ENCODE data around the gene CAMKK1. TPM values are rescaled to one million over a fixed set of nuclear protein-coding genes. Genes with fewer than 3 reads are reported as not detected.
A peak's percentile ranks its signal among the peaks of the same experiment; 100 is the strongest.

Gene CAMKK1
- total and polyA plus RNA-seq, 9 of the 15 experiments (the other 6 are each of a cell fraction or from before 2014, with no cell fraction given) = 0.34 to 7.5 (median 4.9) TPM

GRCh38 chr17:3884188-3884587, 8.7 kb downstream of the CAMKK1 start:
- POLR2A ChIA-PET = interaction anchor here (0.6 to 1.1 kb wide), 4 partner anchors 27 to 149 kb away, joined by 3 read pairs; partner anchors contain the start of gene ATP2A3
- in situ Hi-C loops (cut with MboI) = no loop called here
- H3K79me2 ChIP-seq (ENCODE audit: control insufficient read depth, insufficient read depth, low read length) = peaks cover 17% of the 10 kb centered on the region
- no peak overlapping the region for H3K4me2 ChIP-seq (ENCODE audit: insufficient read depth, low read length)
- TF ChIP-seq, protein P1, sequence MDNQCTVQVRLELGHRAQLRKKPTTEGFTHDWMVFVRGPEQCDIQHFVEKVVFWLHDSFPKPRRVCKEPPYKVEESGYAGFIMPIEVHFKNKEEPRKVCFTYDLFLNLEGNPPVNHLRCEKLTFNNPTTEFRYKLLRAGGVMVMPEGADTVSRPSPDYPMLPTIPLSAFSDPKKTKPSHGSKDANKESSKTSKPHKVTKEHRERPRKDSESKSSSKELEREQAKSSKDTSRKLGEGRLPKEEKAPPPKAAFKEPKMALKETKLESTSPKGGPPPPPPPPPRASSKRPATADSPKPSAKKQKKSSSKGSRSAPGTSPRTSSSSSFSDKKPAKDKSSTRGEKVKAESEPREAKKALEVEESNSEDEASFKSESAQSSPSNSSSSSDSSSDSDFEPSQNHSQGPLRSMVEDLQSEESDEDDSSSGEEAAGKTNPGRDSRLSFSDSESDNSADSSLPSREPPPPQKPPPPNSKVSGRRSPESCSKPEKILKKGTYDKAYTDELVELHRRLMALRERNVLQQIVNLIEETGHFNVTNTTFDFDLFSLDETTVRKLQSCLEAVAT (IDR thresholded peaks at IDR 0.05) = no peak
- TF ChIP-seq, protein P2, sequence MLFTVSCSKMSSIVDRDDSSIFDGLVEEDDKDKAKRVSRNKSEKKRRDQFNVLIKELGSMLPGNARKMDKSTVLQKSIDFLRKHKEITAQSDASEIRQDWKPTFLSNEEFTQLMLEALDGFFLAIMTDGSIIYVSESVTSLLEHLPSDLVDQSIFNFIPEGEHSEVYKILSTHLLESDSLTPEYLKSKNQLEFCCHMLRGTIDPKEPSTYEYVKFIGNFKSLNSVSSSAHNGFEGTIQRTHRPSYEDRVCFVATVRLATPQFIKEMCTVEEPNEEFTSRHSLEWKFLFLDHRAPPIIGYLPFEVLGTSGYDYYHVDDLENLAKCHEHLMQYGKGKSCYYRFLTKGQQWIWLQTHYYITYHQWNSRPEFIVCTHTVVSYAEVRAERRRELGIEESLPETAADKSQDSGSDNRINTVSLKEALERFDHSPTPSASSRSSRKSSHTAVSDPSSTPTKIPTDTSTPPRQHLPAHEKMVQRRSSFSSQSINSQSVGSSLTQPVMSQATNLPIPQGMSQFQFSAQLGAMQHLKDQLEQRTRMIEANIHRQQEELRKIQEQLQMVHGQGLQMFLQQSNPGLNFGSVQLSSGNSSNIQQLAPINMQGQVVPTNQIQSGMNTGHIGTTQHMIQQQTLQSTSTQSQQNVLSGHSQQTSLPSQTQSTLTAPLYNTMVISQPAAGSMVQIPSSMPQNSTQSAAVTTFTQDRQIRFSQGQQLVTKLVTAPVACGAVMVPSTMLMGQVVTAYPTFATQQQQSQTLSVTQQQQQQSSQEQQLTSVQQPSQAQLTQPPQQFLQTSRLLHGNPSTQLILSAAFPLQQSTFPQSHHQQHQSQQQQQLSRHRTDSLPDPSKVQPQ (CRISPR knock-in tag; IDR thresholded peaks at IDR 0.05; ENCODE audit: borderline replicate concordance) = no peak
- no peak for TF ChIP-seq CHD4 (IDR thresholded peaks at IDR 0.05; ENCODE audit: insufficient read depth, insufficient replicate concordance, low read depth, low read length, poor library complexity, severe bottlenecking)
- TF ChIP-seq TAL1 (IDR thresholded peaks at IDR 0.05) = no peak
- no peak for TF ChIP-seq ZNF764 (CRISPR knock-in tag; IDR thresholded peaks at IDR 0.05; ENCODE audit: low read depth)
- peaks cover 40% of the 10 kb centered on the region; the same call in 1 of the 3 replicates for H3K36me3 ChIP-seq (ENCODE audit: control insufficient read depth, insufficient read depth, low read length)
- H3K27me3 ChIP-seq (ENCODE audit: control insufficient read depth in 2 of 2, insufficient read depth in 2 of 2, low read length in 2 of 2) = no peaks in the 10 kb centered on the region
- no peak overlapping the region for H3K4me3 ChIP-seq
- ATAC-seq (no peak), DNase-seq (ENCODE audit: extremely low read depth in 1 of 4, low spot score in 3 of 4) (no peak), FAIRE-seq (no peak)
- H4K20me1 ChIP-seq (replicated peaks; ENCODE audit: control insufficient read depth, insufficient read depth, low read length) = no peaks in the 10 kb centered on the region
- no peak overlapping the region for H2AFZ ChIP-seq (ENCODE audit: low read depth, low read length)
- WGBS (ENCODE audit: insufficient coverage, low coverage, missing lambda C conversion rate) = 79% methylated on average over 7 of the region's 12 CpGs
- H3K4me1 ChIP-seq (replicated peaks in 1 of 2; ENCODE audit: control insufficient read depth in 2 of 2, insufficient read depth in 2 of 2, low read length in 2 of 2) = peaks cover 17 to 26% of the 10 kb centered on the region in 2 experiments
- H3K9ac ChIP-seq (ENCODE audit: insufficient read depth in 1 of 2, low read depth in 2 of 2, low read length in 2 of 2) = peak overlapping the region in 1 of 2 experiments; percentile 50; a peak in 1 of 4 replicates
- CTCF ChIA-PET (ENCODE audit: low intra/inter-chr PET ratio) = no interaction called here
- no peaks in the 10 kb centered on the region for H3K9me3 ChIP-seq (replicated peaks; ENCODE audit: control insufficient read depth, insufficient read depth, low read depth, low read length)
- no peaks in the 10 kb centered on the region for H3K9me1 ChIP-seq (ENCODE audit: control insufficient read depth, insufficient read depth, low read length)
- H3K27ac ChIP-seq (ENCODE audit: extremely low read depth, low read depth, low read length) = no peak overlapping the region
- no TSS peak for BruUV-seq (replicated peaks)
- intact Hi-C loops (cut with micrococcal nuclease) = no loop called here
